BLaER1 treated with 17β-estradiol and CSF1 and Interleukin-3, amounts not matched to agents 10 nM and 100 nM (cell line): ENCODE measurements around the gene KIAA0930.

ENCODE experiments used
- H3K27ac ChIP-seq, 11 experiments: shearing (Covaris generic); formaldehyde crosslinking; 2 replicates each; pipeline ENCODE4 v1.8.1; 2022
- H3K27me3 ChIP-seq, 11 experiments: shearing (Covaris generic); formaldehyde crosslinking; 2 replicates each; pipeline ENCODE4 v1.8.1; 2022
- H3K36me3 ChIP-seq, 11 experiments: shearing (Covaris generic); formaldehyde crosslinking; 2 replicates each; pipeline ENCODE4 v1.8.1; 2022
- H3K4me1 ChIP-seq, 10 experiments: shearing (Covaris generic); formaldehyde crosslinking; 2 replicates each; pipeline ENCODE4 v1.8.1; 2022
- H3K4me2 ChIP-seq, 11 experiments: shearing (Covaris generic); formaldehyde crosslinking; 2 replicates each; pipeline ENCODE4 v1.8.1; 2022
- H3K4me3 ChIP-seq, 10 experiments: shearing (Covaris generic); formaldehyde crosslinking; 2 replicates each; pipeline ENCODE4 v1.8.1; 2022
- H3K9ac ChIP-seq, 11 experiments: shearing (Covaris generic); formaldehyde crosslinking; 2 replicates each; pipeline ENCODE4 v1.8.1; 2022
- H3K9me3 ChIP-seq, 11 experiments: shearing (Covaris generic); formaldehyde crosslinking; replicated peaks in 1 of 11; 2 replicates each; pipeline ENCODE4 v1.8.1; 2022
- H4K20me1 ChIP-seq, 11 experiments: shearing (Covaris generic); formaldehyde crosslinking; 2 replicates each; pipeline ENCODE4 v1.8.1; 2022
- Cebpa-rat ChIP-seq, 11 experiments: shearing (Covaris generic); IDR thresholded peaks; 2 replicates each; pipeline ENCODE4 v1.8.1; 2022

KIAA0930 gene

DNA sequence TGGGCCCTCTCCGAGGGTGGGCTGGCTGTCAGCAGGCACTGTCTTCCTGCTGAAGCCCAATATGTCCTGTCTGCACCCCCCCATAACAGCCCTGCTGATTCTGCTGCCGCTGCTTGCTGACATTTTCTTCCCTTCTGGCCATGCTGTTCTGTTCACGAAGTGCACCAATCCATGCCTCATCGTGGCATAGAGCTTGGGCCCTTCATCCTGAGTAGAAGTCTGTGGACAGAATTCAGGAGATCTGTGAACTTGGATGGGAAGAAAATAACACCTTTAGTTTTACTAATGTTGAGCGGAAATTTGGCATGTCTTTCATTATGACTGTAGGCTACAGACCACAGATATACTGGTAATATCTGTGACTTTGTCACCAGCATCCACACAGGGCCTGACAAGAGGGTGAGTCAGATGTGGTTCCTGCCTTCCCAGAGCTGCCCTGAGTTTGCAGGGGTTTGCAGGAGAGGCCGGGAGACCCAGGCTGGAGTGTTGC lies 14.1 kb upstream of the KIAA0930 start:
- no peak for TF ChIP-seq Cebpa-rat (IDR thresholded peaks at IDR 0.05)
- H3K36me3 ChIP-seq, result no peaks in the 10 kb centered on the region
- H3K9me3 ChIP-seq, result no peaks in the 10 kb centered on the region
- no peak overlapping the region for H3K27ac ChIP-seq
- no peak overlapping the region for H3K9ac ChIP-seq
- H4K20me1 ChIP-seq, result no peaks in the 10 kb centered on the region
- H3K4me2 ChIP-seq, result no peak overlapping the region
- no peak overlapping the region for H3K4me3 ChIP-seq
- no peaks in the 10 kb centered on the region for H3K27me3 ChIP-seq
- peaks cover 0 to 18% (median 12%) of the 10 kb centered on the region in 10 experiments; a peak in 16 of 20 replicates for H3K4me1 ChIP-seq

DNA sequence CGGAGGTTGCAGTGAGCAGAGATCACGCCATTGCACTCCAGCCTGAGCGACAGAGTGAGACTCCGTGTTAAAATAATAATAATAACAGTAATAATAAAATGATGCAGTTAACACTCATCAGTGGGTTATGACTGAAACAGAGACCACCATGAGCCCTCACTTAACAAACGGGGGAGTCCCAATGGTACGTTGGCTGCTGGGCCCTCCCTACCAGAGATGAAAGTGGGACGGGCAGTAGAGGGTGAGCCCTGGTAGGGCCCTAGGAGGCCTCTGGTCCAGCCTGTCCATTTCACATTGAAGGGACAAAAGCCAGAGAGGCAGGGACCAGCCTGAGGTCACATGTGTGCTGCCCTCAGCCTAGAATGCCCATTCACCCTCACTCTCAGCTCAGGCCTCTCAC lies 13.7 kb upstream of the KIAA0930 start:
- no peaks in the 10 kb centered on the region for H3K27me3 ChIP-seq
- TF ChIP-seq Cebpa-rat (IDR thresholded peaks at IDR 0.05), result no peak

DNA sequence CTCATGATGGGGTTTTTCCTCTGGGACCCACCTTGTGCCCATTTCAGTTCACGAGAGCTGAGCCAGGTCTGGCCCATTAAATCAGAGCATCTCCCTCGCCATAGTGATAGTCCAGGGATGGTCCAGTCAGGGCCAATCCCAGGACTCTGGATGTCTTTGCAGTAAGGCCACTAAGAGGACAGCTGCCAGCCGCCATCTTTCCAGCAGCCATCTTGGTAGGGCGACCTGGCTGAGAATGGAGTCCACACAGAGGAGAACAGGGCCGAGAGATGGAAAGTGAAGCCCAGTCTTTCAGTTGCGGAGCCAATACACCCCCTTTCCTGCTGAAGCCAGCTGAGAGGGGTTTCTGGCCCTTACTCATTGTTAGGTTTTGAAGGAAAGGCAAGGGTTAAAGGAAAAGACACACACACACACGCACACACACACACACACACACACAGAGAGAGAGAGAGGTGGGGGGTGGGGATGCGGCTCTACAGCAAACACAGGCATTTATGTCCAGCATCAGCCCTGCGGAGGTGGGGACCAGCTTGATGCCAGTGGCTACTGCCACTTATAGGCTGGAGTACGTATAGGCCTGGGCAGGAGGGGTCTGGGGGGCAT lies 12.4 kb upstream of the KIAA0930 start:
- no peaks in the 10 kb centered on the region for H3K9me3 ChIP-seq
- H3K4me3 ChIP-seq, result no peak overlapping the region
- H3K27me3 ChIP-seq, result no peaks in the 10 kb centered on the region
- no peaks in the 10 kb centered on the region for H4K20me1 ChIP-seq
- no peak overlapping the region for H3K4me2 ChIP-seq
- no peaks in the 10 kb centered on the region for H3K36me3 ChIP-seq
- no peak overlapping the region for H3K9ac ChIP-seq
- H3K4me1 ChIP-seq, result peaks cover 0 to 22% (median 11%) of the 10 kb centered on the region in 10 experiments; a peak in 9 of 20 replicates
- no peak overlapping the region for H3K27ac ChIP-seq
- TF ChIP-seq Cebpa-rat (IDR thresholded peaks at IDR 0.05), result no peak

More for the DNA sequence above, 13.7 kb upstream of the KIAA0930 start:
- Histone ChIP-seq H3K9me3 (no peaks in the 10 kb centered on the region), H3K4me3 (no peak overlapping the region), H3K4me2 (no peak overlapping the region), H4K20me1 (no peaks in the 10 kb centered on the region), H3K27ac (no peak overlapping the region), H3K4me1 (peaks cover 0 to 15% (median 9%) of the 10 kb centered on the region in 10 experiments; a peak in 14 of 20 replicates), H3K36me3 (no peaks in the 10 kb centered on the region), H3K9ac (no peak overlapping the region)

DNA sequence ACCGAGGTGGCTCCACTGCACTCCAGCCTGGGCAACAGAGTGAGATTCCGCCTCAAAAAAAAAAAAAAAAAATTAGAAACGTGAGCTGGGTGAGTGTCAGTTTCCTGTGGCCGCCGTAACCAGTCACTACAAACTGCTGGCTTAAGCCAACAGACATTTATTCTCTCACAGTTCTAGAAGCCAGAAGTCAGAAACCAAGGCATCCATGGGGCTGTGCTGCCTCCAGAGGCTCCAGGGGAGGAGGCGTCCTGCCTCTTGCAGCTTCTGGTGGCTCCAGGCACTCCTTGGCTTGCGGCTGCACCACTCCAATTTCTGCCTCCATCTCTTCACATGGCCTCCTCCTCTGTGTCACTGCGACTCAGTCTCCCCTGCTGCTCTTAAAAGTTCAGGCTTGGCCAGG lies 11.1 kb upstream of the KIAA0930 start:
- Histone ChIP-seq H3K27ac (no peak overlapping the region), H3K9ac (no peak overlapping the region), H3K4me2 (no peak overlapping the region), H3K4me3 (no peak overlapping the region), H3K9me3 (no peaks in the 10 kb centered on the region), H3K27me3 (no peaks in the 10 kb centered on the region), H4K20me1 (no peaks in the 10 kb centered on the region), H3K36me3 (no peaks in the 10 kb centered on the region), H3K4me1 (peaks cover 0 to 26% (median 14%) of the 10 kb centered on the region in 10 experiments; a peak in 14 of 20 replicates)
- no peak for TF ChIP-seq Cebpa-rat (IDR thresholded peaks at IDR 0.05)

- H3K4me3 ChIP-seq, result no peak overlapping the region
- H3K27ac ChIP-seq, result no peak overlapping the region
- no peak for TF ChIP-seq Cebpa-rat (IDR thresholded peaks at IDR 0.05)
- peak overlapping the region in 2 of 11 experiments; percentile 29 to 35; a peak in 2 of 22 replicates for H3K4me2 ChIP-seq
- no peaks in the 10 kb centered on the region for H3K36me3 ChIP-seq
- no peaks in the 10 kb centered on the region for H4K20me1 ChIP-seq
- H3K27me3 ChIP-seq, result no peaks in the 10 kb centered on the region
- no peak overlapping the region for H3K9ac ChIP-seq
- H3K4me1 ChIP-seq, result peaks cover 0 to 40% (median 22%) of the 10 kb centered on the region in 10 experiments; a peak in 14 of 20 replicates
- no peaks in the 10 kb centered on the region for H3K9me3 ChIP-seq
Measured at GRCh38 chr22:45248832-45249561, 8.3 kb upstream of the KIAA0930 start.

- H3K4me1 ChIP-seq, result peaks cover 2 to 54% (median 31%) of the 10 kb centered on the region in 10 experiments; a peak in 19 of 20 replicates
- TF ChIP-seq Cebpa-rat (IDR thresholded peaks at IDR 0.05), result no peak
- H3K27ac ChIP-seq, result no peak overlapping the region
- no peaks in the 10 kb centered on the region for H3K27me3 ChIP-seq
- peak overlapping the region in 1 of 11 experiments; percentile 21; a peak in 1 of 22 replicates for H3K9ac ChIP-seq
- peak overlapping the region in 6 of 11 experiments; percentile 5 to 32 (median 8); a peak in 5 of 22 replicates for H3K4me2 ChIP-seq
- H3K36me3 ChIP-seq, result no peaks in the 10 kb centered on the region
- H3K9me3 ChIP-seq, result no peaks in the 10 kb centered on the region
- no peak overlapping the region for H3K4me3 ChIP-seq
- no peaks in the 10 kb centered on the region for H4K20me1 ChIP-seq
Measured at GRCh38 chr22:45246060-45246985, 5.6 kb upstream of the KIAA0930 start.

DNA sequence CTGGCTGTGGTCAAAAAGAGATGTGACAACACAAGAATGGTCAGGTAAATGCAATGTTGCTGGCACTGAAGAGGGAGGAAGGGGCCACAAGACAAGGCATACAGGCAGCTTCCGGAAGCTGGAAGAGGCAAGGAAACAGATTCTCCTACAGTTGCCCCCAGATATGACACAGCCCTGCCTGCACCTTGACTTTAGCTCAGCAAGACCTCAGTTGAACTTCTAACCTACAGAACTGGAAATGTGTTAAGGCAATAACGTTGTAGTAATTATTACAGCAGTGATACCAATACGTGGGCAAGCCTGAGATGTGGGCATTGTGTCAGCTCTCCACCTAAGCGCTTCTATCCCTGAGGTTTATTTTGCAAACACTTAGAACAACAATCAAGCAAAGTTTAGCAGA lies 4.2 kb upstream of the KIAA0930 start:
- Histone ChIP-seq H3K4me1 (peaks cover 4 to 47% (median 28%) of the 10 kb centered on the region in 10 experiments; a peak in 19 of 20 replicates), H4K20me1 (peaks cover 0 to 6% (median 2%) of the 10 kb centered on the region in 11 experiments; a peak in 13 of 22 replicates), H3K9me3 (no peaks in the 10 kb centered on the region), H3K4me3 (no peak overlapping the region), H3K27ac (no peak overlapping the region), H3K4me2 (no peak overlapping the region), H3K27me3 (no peaks in the 10 kb centered on the region), H3K36me3 (no peaks in the 10 kb centered on the region), H3K9ac (no peak overlapping the region)
- TF ChIP-seq Cebpa-rat (IDR thresholded peaks at IDR 0.05), result no peak

DNA sequence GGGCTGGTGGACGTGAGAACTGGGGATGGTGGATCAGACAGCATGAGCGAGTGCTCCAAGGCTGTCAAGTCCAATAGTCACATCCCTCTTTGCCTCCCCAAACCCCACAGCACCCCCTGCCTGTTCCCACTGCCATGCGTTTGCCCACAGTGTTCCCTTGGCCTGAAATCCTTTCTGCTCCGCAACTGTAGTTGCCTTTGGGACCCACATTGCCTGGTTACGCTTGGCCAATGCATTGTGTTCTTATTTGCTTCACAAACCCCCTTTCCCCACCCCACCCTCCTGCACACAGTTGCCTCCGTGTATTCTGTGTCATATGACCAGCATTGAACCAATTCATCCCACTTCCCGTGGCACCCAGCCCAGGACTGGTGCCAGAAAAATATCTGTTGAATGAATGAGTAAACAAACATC lies 2.1 kb upstream of the KIAA0930 start:
- no peaks in the 10 kb centered on the region for H3K9me3 ChIP-seq
- H3K4me2 ChIP-seq, result no peak overlapping the region
- H3K36me3 ChIP-seq, result peaks cover 5 to 14% (median 12%) of the 10 kb centered on the region in 11 experiments; a peak in 17 of 22 replicates
- H3K4me3 ChIP-seq, result no peak overlapping the region
- H3K4me1 ChIP-seq, result peaks cover 21 to 58% (median 42%) of the 10 kb centered on the region in 10 experiments
- H3K9ac ChIP-seq, result no peak overlapping the region
- no peaks in the 10 kb centered on the region for H3K27me3 ChIP-seq
- no peak overlapping the region for H3K27ac ChIP-seq
- no peak for TF ChIP-seq Cebpa-rat (IDR thresholded peaks at IDR 0.05)
- peaks cover 14 to 27% (median 22%) of the 10 kb centered on the region in 11 experiments; a peak in 21 of 22 replicates for H4K20me1 ChIP-seq
